ENCODE data around the gene JAM3. TPM values are rescaled to one million over a fixed set of nuclear protein-coding genes. Genes with fewer than 3 reads are reported as not detected.

Gene JAM3
- total RNA-seq, 1 experiment from 2014 or later = 36.5 TPM

GRCh38 chr11:134070342-134070845, 1.5 kb downstream of the JAM3 start:
- Histone ChIP-seq H3K4me2 (ENCODE audit: insufficient read depth, insufficient read length, low read length) (no peak overlapping the region), H2BK5ac (ENCODE audit: insufficient read length, low read length) (no peak overlapping the region), H4K8ac (replicated peaks; ENCODE audit: insufficient read length, low read depth, low read length) (no peak overlapping the region), H3K23me2 (ENCODE audit: insufficient read length, low read depth, low read length, poor library complexity, severe bottlenecking) (no peaks in the 10 kb centered on the region), H3K56ac (ENCODE audit: insufficient read length, low read depth, low read length) (no peak overlapping the region), H3K79me1 (ENCODE audit: insufficient read depth, low read depth, low read length, poor library complexity, severe bottlenecking) (no peaks in the 10 kb centered on the region), H3K4ac (ENCODE audit: low read depth, low read length) (no peak overlapping the region), H2BK20ac (ENCODE audit: low read depth, low read length, poor library complexity, severe bottlenecking) (no peak overlapping the region), H3K4me1 (ENCODE audit: insufficient read depth, low read length) (no peaks in the 10 kb centered on the region; the same call in 1 of the 2 replicates), H3K14ac (ENCODE audit: insufficient read depth, low read length) (no peak overlapping the region), H3K9me3 (ENCODE audit: control insufficient read depth, low read depth, low read length) (no peaks in the 10 kb centered on the region), H3T11ph (ENCODE audit: low read length) (no peak overlapping the region), H3K18ac (ENCODE audit: insufficient read length, low read depth, low read length) (no peak overlapping the region), H2BK120ac (ENCODE audit: low read depth, low read length, poor library complexity, severe bottlenecking) (no peak overlapping the region), H2BK12ac (ENCODE audit: insufficient read length, low read depth, low read length) (no peak overlapping the region), H2BK15ac (ENCODE audit: low read depth, low read length) (no peak overlapping the region), H4K20me1 (ENCODE audit: control insufficient read depth, insufficient read depth, insufficient read length) (no peaks in the 10 kb centered on the region), H3K27ac (ENCODE audit: insufficient read length, low read depth, low read length) (no peak overlapping the region), H2AFZ (ENCODE audit: low read length) (no peak overlapping the region), H3K23ac (ENCODE audit: insufficient read length, low read depth, low read length) (no peak overlapping the region), H3K79me2 (ENCODE audit: insufficient read depth, low read length) (peaks cover 3% of the 10 kb centered on the region; the same call in 1 of the 2 replicates), H3K9ac (ENCODE audit: extremely low read depth, insufficient read length, low read length) (no peak overlapping the region), H4K91ac (ENCODE audit: insufficient read length, low read depth, low read length) (no peak overlapping the region), H4K5ac (ENCODE audit: insufficient read length, low read depth, low read length) (no peak overlapping the region), H2AK5ac (ENCODE audit: insufficient read length, low read length) (no peak overlapping the region), H3K27me3 (ENCODE audit: insufficient read depth, low read length) (no peaks in the 10 kb centered on the region; the same call in 1 of the 2 replicates)
- H3K27me3 Mint-ChIP-seq (ENCODE audit: low read depth) = peaks cover 27% of the 10 kb centered on the region
- no peaks in the 10 kb centered on the region for H3K9me3 Mint-ChIP-seq
- TF ChIP-seq CTCF (conservative IDR thresholded peaks at IDR 0.05) = no peak
- no CpG with 5 or more reads among the region's 6 CpGs for WGBS (ENCODE audit: extremely low coverage, insufficient read length, low lambda C conversion rate)
- no peak for DNase-seq
- peak overlapping the region; percentile 74 to 98 for H3K4me3 Mint-ChIP-seq
- H3K4me1 Mint-ChIP-seq = peaks cover 20 to 46% of the 10 kb centered on the region in 2 experiments
- H3K27ac Mint-ChIP-seq = no peak overlapping the region
- 0 out of 7 replicates have a peak, but pooled peaks cover 0 to 2% (median 0%) of the 10 kb centered on the region in 3 experiments for H3K36me3 Mint-ChIP-seq (ENCODE audit: insufficient read depth in 1 of 3, low read depth in 3 of 3)

Measured in H9 (cell line).